Activated CD8-positive, alpha-beta T cell treated with anti-CD3 and anti-CD28 coated beads, Interleukin-2, amount 10 ng/mL, durations not matched to agents 7 days and 5 days (primary cell): ENCODE data around the gene PHLDB3. TPM values are rescaled to one million over a fixed set of nuclear protein-coding genes. Genes with fewer than 3 reads are reported as not detected.

ENCODE experiments used
- ATAC-seq: fragments of 150-1000 bp; cut with Tn5 transposase; one replicate; pipeline ENCODE4 v1.10.0; 2021; ENCODE audit warnings: moderate library complexity
- CTCF ChIA-PET: fragments of 350-600 bp; sonication (Branson Sonifier 250); formaldehyde crosslinking; loops from one replicate; lab custom pipeline; 2021; ENCODE audit warnings: antibody characterized with exemption; lab: Charles Lee
- POLR2A ChIA-PET: fragments of 350-600 bp; sonication (Branson Sonifier 250); formaldehyde crosslinking; loops from one replicate; lab custom pipeline; 2021; ENCODE audit warnings: antibody characterized with exemption; lab: Charles Lee
- DNase-seq: peaks from one replicate; pipeline ENCODE4 v3.0.0-alpha.2; 2020
- H3K27ac Mint-ChIP-seq: one replicate; pipeline ENCODE4 v1.8.0; 2021; ENCODE audit warnings: mild to moderate bottlenecking, mixed read lengths
- H3K27me3 Mint-ChIP-seq: one replicate; pipeline ENCODE4 v1.8.0; 2021; ENCODE audit warnings: low read depth, mixed read lengths
- H3K36me3 Mint-ChIP-seq: one replicate; pipeline ENCODE4 v1.8.0; 2021; ENCODE audit warnings: low read depth, mixed read lengths
- H3K4me1 Mint-ChIP-seq: one replicate; pipeline ENCODE4 v1.8.0; 2021; ENCODE audit warnings: low read depth, mixed read lengths
- H3K4me3 Mint-ChIP-seq: one replicate; pipeline ENCODE4 v1.8.0; 2021; ENCODE audit warnings: mild to moderate bottlenecking, mixed read lengths
- H3K9me3 Mint-ChIP-seq: one replicate; pipeline ENCODE4 v1.8.0; 2022; ENCODE audit warnings: mixed read lengths; ENCODE audit not compliant: insufficient read depth
- total RNA-seq, 2 experiments: library from RNA; stranded (reverse); gene quantifications; one replicate each; pipeline ENCODE4 v1.2.3, GENCODE V29; 2021

PHLDB3 gene
- total RNA-seq, 2 experiments from 2014 or later, result 14.9 to 15.5 TPM

DNA sequence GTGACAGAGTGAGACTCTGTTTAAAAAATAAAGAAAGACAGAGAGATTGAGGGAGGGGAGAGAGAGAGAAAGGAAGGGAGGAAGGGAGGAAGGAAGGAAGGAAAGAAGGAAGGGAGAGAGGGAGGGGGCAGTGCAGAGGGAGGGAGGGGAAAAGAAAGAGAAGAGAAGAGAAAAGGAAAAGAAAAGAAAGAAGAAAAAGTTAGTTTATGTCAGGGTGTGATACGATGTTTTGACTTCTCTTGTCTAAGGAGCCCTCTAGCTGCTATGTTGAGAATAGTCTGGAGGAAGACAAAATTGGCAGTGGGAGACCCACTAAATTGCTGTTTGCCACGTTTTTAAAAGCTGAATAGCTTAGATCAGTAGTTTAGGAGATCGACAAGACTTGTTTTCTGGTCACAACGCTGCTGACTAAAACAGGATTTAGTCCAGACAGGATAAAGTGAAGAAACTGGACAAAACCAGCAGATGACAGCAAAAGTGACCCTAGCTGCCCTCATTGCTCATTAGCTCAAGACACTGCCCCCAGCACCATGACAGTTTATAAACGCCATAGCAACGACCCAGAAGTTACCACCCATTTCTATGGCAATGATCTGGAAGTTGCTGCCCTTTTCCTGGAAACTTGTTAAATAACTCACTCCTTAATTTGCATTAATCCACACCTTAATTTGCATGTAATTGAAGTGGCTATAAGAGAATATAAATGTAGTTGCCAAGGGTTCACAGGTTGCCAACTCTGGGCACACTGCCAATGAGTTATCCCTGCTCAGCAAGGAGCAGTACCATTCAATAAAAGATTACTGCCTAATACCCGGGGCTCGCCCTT is 78.8 kb downstream of the PHLDB3 start:
- POLR2A ChIA-PET, result no interaction called here
- CTCF ChIA-PET, result interaction anchor here (1.1 to 2.9 kb wide), 9 partner anchors 9 to 95 kb away, joined by 3 to 16 read pairs (median 9); partner anchors contain the start of gene PHLDB3
- Mint-ChIP-seq H3K4me3 (no peak overlapping the region), H3K9me3 (no peaks in the 10 kb centered on the region), H3K4me1 (peaks cover 4% of the 10 kb centered on the region), H3K27ac (no peak overlapping the region), H3K27me3 (peaks cover 2% of the 10 kb centered on the region), H3K36me3 (no peaks in the 10 kb centered on the region)
- no peak for ATAC-seq
- DNase-seq, result no peak

Other genes starting within 250 kb of the PHLDB3 start
- gene PSG9, start 235.2 kb downstream of the PHLDB3 start, total RNA-seq, result not detected
- not detected for gene CD177, start 151.1 kb downstream of the PHLDB3 start, total RNA-seq
- not detected for gene TEX101, start 89.9 kb downstream of the PHLDB3 start, total RNA-seq
- 1 to 10 TPM in 1 of 2 experiments, under 1 TPM in 1; 0.68 to 1.1 TPM for gene LYPD3, start 39.1 kb downstream of the PHLDB3 start, total RNA-seq
- gene ETHE1, start 22.5 kb upstream of the PHLDB3 start, total RNA-seq, result 10 to 100 TPM; 67.9 to 69.1 TPM
- 1 to 10 TPM; 3.4 to 3.7 TPM for gene ZNF575, start 28.4 kb upstream of the PHLDB3 start, total RNA-seq
- gene XRCC1, start 70.8 kb upstream of the PHLDB3 start, total RNA-seq, result 10 to 100 TPM; 46.5 to 48.4 TPM
- gene PINLYP, start 71.1 kb upstream of the PHLDB3 start, total RNA-seq, result 1 to 10 TPM; 7.4 to 8.9 TPM
- 10 to 100 TPM; 11.2 to 14.0 TPM for gene IRGQ, start 91.4 kb upstream of the PHLDB3 start, total RNA-seq
- gene ZNF576, start 91.8 kb upstream of the PHLDB3 start, total RNA-seq, result 10 to 100 TPM; 14.1 to 17.3 TPM
- under 1 TPM; 0.71 to 0.73 TPM for gene SRRM5, start 107.3 kb upstream of the PHLDB3 start, total RNA-seq
- 10 to 100 TPM; 29.9 to 31.5 TPM for gene ZNF428, start 114.9 kb upstream of the PHLDB3 start, total RNA-seq
- gene CADM4, start 135.1 kb upstream of the PHLDB3 start, total RNA-seq, result under 1 TPM; 0.10 to 0.40 TPM
- gene PLAUR, start 165.4 kb upstream of the PHLDB3 start, total RNA-seq, result 10 to 100 TPM; 10.1 to 11.6 TPM
- gene IRGC, start 211.3 kb upstream of the PHLDB3 start, total RNA-seq, result not detected